MCF 10A (cell line): ENCODE results near the gene DDX42. TPM values are rescaled to one million over a fixed set of nuclear protein-coding genes. Genes with fewer than 3 reads are reported as not detected.

ENCODE experiments used
- BruUV-seq: library from RNA; stranded (reverse); fragments of 400-500 nt; replicated peaks from 2 replicates; lab custom pipeline; 2021; lab: Mats Ljungman, UMichigan
- CTCF ChIA-PET: fragments of 300-600 bp; sonication (Branson Sonifier 250); formaldehyde crosslinking; extraction: SDS; loops from one replicate; lab custom pipeline; 2021; ENCODE audit warnings: antibody characterized with exemption, inconsistent platforms; lab: Yijun Ruan, JAX
- POLR2A ChIA-PET: fragments of 300-600, 350-650 bp; sonication (Branson Sonifier 250); formaldehyde crosslinking; extraction: SDS; loops from one replicate; lab custom pipeline; 2020; ENCODE audit warnings: antibody characterized with exemption, inconsistent platforms; lab: Yijun Ruan, JAX
- DNase-seq: peaks from one replicate; pipeline ENCODE4 v3.0.0-alpha.2; 2018; ENCODE audit not compliant: unreplicated experiment
- H3K27ac Mint-ChIP-seq: one replicate; pipeline ENCODE4 v1.8.0; 2022; ENCODE audit warnings: mild to moderate bottlenecking, low read depth, mixed read lengths; ENCODE audit not compliant: unreplicated experiment
- H3K27me3 Mint-ChIP-seq: one replicate; pipeline ENCODE4 v1.8.0; 2022; ENCODE audit warnings: mixed read lengths; ENCODE audit not compliant: insufficient read depth, unreplicated experiment
- H3K36me3 Mint-ChIP-seq: one replicate; pipeline ENCODE4 v1.8.0; 2022; ENCODE audit warnings: mild to moderate bottlenecking, moderate library complexity, mixed read lengths; ENCODE audit not compliant: insufficient read depth, unreplicated experiment
- H3K4me1 Mint-ChIP-seq: one replicate; pipeline ENCODE4 v1.8.0; 2022; ENCODE audit warnings: mixed read lengths; ENCODE audit not compliant: insufficient read depth, unreplicated experiment
- H3K4me3 Mint-ChIP-seq: one replicate; pipeline ENCODE4 v1.8.0; 2022; ENCODE audit warnings: mild to moderate bottlenecking, moderate library complexity, mixed read lengths; ENCODE audit not compliant: unreplicated experiment
- H3K9me3 Mint-ChIP-seq: one replicate; pipeline ENCODE4 v1.8.0; 2022; ENCODE audit warnings: mixed read lengths; ENCODE audit not compliant: unreplicated experiment
- CTCF ChIP-seq: fragments of 200-600 bp; IDR thresholded peaks from one replicate; pipeline ENCODE4 v1.8.0; 2022; ENCODE audit warnings: antibody characterized with exemption, mild to moderate bottlenecking; ENCODE audit not compliant: unreplicated experiment
- intact Hi-C: fragments of 100-400 bp; cut with micrococcal nuclease; formaldehyde crosslinking; loops from 2 replicates; pipeline ENCODE4 v1.14.1; 2022
- total RNA-seq: library from RNA; stranded (reverse); gene quantifications from 2 replicates; pipeline ENCODE4 v1.2.3, GENCODE V29; 2022

Gene DDX42
- total RNA-seq, 1 experiment from 2014 or later, result 144 TPM

GRCh38 chr17:63830278-63830677, 56.3 kb downstream of the DDX42 start:
- Mint-ChIP-seq H3K4me3 (no peak overlapping the region), H3K36me3 (peaks cover 70% of the 10 kb centered on the region), H3K27ac (peak overlapping the region; percentile 68), H3K9me3 (no peaks in the 10 kb centered on the region), H3K4me1 (peaks cover 22% of the 10 kb centered on the region), H3K27me3 (no peaks in the 10 kb centered on the region)
- intact Hi-C loops, result no loop called here
- no peak for TF ChIP-seq CTCF
- POLR2A ChIA-PET, result interaction anchor here (1.0 to 8.7 kb wide), 5 partner anchors 11 to 676 kb away, joined by 3 to 187 read pairs (median 4); partner anchors contain the start of genes CCDC47, DDX42, DDX5 and SMARCD2
- no TSS peak for BruUV-seq
- CTCF ChIA-PET, result interaction anchor here (0.7 to 1.1 kb wide), 3 partner anchors 11 to 404 kb away, joined by 3 to 5 read pairs (median 3); no protein-coding TSS in a partner anchor
- no peak for DNase-seq

GRCh38 chr17:63830904-63831491, 57.0 kb downstream of the DDX42 start:
- POLR2A ChIA-PET, result interaction anchor here (1.0 to 8.7 kb wide), 3 partner anchors 10 to 39 kb away, joined by 4 to 187 read pairs (median 4); partner anchors contain the start of gene SMARCD2
- CTCF ChIA-PET, result interaction anchor here (0.6 to 1.1 kb wide), 4 partner anchors 155 to 405 kb away, joined by 3 to 5 read pairs (median 4); no protein-coding TSS in a partner anchor
- BruUV-seq, result TSS peak; percentile 75

GRCh38 chr17:63831505-63831904, 57.5 kb downstream of the DDX42 start:
- ChIA-PET POLR2A (interaction anchor here (1.7 to 8.7 kb wide), 2 partner anchors 10 to 13 kb away, joined by 4 to 187 read pairs; partner anchors contain the start of gene SMARCD2), CTCF (no interaction called here)
- Mint-ChIP-seq H3K36me3 (peaks cover 78% of the 10 kb centered on the region), H3K27me3 (no peaks in the 10 kb centered on the region), H3K4me3 (no peak overlapping the region), H3K4me1 (peaks cover 15% of the 10 kb centered on the region), H3K9me3 (no peaks in the 10 kb centered on the region), H3K27ac (no peak overlapping the region)
- TF ChIP-seq CTCF, result no peak
- intact Hi-C loops, result no loop called here
- no peak for DNase-seq
- BruUV-seq, result no TSS peak

More at GRCh38 chr17:63830904-63831491, 57.0 kb downstream of the DDX42 start:
- Mint-ChIP-seq H3K27me3 (no peaks in the 10 kb centered on the region), H3K9me3 (no peaks in the 10 kb centered on the region), H3K27ac (peak overlapping the region; percentile 68), H3K36me3 (peaks cover 73% of the 10 kb centered on the region), H3K4me3 (no peak overlapping the region), H3K4me1 (peaks cover 16% of the 10 kb centered on the region)
- intact Hi-C loops, result no loop called here
- no peak for DNase-seq
- no peak for TF ChIP-seq CTCF

- Mint-ChIP-seq H3K36me3 (peaks cover 78% of the 10 kb centered on the region), H3K27me3 (no peaks in the 10 kb centered on the region), H3K9me3 (no peaks in the 10 kb centered on the region), H3K4me1 (peaks cover 15% of the 10 kb centered on the region), H3K27ac (no peak overlapping the region), H3K4me3 (no peak overlapping the region)
- ChIA-PET CTCF (no interaction called here), POLR2A (interaction anchor here (1.2 to 8.7 kb wide), 3 partner anchors 9 to 59 kb away, joined by 3 to 187 read pairs (median 4); partner anchors contain the start of genes CCDC47, DDX42 and SMARCD2)
- TF ChIP-seq CTCF, result no peak
- no peak for DNase-seq
- intact Hi-C loops, result no loop called here
- BruUV-seq, result no TSS peak
These were observed 58.0 kb downstream of the DDX42 start for GRCh38 chr17:63832014-63832413.
